ENCODE data around the gene CADM1.

CADM1 gene

GRCh38 chr11:115444542-115444941, 59.7 kb downstream of the CADM1 start:
- DNase-seq (ENCODE audit: low read depth in 2 of 2): no peak

DNA sequence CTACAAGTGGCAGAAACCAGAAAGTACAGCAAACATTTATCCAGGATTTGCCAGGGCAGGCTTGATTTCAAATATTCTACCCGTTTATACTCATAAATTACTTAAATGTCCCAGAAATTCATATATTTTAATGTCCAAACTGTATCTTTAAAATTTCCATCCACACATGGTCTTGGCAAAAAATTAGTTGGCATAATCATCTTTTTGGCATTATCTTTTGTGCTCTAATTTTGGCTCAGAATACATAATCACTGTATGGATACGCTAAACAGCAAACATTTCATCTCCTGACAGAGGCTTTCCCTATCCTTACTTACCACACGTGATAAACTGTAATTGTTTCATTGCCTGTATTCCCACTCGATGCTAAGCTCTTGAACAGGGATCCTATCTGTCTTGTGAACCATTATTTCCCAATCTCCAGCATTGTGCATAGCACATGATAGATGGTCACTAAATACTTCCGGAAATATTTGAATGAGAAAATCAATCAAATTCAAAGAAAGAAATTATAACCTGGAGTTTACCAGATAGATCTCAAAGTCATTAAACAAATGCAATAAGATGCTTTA, 64.2 kb downstream of the CADM1 start:
- DNase-seq (ENCODE audit: low read depth in 2 of 2): no peak

GRCh38 chr11:115439385-115439784, 64.8 kb downstream of the CADM1 start:
- no peak for DNase-seq (ENCODE audit: low read depth in 2 of 2)

DNA sequence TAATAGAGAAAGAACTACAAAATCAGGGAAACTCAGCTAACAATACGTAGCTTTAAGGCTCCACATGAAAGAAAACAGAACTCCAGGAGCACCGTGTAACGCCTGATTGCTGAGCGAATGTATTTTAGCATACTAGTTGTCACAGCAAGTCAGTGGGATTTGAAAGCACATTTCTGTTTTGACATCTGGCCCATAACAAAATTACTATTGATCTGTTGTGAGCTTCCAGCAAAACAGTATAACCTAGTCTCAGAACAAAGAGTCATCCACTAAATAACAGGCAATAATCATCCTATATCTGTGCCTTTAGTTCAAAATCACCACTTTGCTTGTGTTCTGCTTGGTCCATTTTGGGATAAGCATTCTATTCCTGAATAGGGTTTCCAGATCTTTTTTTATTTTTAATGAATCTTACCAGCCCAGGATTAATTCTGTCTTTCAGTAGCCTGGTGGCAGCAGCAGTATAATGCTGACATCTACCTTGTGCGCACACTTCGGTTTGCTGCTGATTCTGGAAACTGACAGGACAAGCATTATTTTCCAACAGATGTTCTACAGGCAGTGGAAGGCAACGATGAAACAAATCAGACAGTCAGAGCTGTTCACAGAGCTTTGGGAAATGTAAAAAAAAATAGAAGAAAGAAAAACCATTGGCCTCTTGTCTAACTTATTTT, 66.2 kb downstream of the CADM1 start:
- no peak for DNase-seq (ENCODE audit: low read depth in 2 of 2)

DNA sequence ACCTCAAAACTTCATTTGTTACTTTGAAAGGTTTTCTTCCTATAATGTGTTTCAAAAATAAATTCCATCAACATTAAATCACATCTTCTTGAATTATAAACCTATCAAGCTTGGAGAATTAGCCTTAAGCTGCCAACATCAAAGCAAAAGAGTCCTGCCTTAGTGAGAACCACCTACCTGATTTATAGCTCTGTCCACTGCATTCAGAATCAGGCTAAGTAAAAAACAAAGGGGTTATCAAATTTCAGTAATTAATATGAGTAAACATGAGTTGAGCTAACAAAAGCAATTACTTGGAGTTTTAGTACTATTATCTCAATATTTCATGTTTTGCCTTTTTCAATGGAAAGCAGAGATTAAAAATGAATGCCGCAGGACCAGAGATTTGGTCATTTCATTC, 73.9 kb downstream of the CADM1 start:
- no peak for DNase-seq (ENCODE audit: low read depth in 2 of 2)

DNA sequence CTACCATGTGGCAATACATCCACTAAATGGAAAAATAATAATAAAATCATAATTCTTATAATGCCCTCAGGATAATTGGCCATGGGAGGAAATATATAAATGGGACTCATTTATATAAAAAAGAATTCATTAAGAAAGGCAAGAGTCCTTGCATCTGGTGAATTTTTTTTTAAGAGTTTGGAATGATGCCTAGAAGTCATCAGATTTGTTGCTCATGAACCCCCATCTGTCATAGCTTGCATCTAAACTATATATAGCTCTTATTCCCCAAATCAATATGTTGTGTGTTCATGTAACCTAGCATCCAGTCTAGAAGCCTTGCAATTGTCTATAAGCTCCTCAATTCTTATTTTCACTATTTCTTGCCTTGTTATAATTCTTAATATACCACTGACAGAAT, 75.9 kb downstream of the CADM1 start:
- no peak for DNase-seq (ENCODE audit: low read depth in 2 of 2)

GRCh38 chr11:115425816-115426215, 78.4 kb downstream of the CADM1 start:
- no peak for DNase-seq (ENCODE audit: low read depth in 2 of 2)

DNA sequence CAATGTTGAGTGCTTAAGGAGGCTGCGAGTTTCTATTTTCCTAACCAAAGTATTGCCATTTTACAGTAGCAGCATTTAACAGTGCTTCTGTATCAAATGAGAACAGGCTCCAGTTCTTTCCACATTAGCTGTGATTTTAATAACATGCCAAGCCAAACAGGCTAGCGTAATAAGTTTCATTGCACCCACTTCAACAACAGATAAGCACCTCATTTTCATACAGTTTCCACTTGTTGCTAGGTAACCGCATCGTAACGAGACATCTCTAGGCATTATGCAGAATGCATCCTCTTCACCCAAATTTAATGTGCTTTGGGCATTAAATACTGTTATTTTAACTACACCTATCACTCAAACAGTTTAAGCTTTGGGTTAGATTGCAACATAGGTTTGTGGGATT, 79.0 kb downstream of the CADM1 start:
- no peak for DNase-seq (ENCODE audit: low read depth in 2 of 2)

DNA sequence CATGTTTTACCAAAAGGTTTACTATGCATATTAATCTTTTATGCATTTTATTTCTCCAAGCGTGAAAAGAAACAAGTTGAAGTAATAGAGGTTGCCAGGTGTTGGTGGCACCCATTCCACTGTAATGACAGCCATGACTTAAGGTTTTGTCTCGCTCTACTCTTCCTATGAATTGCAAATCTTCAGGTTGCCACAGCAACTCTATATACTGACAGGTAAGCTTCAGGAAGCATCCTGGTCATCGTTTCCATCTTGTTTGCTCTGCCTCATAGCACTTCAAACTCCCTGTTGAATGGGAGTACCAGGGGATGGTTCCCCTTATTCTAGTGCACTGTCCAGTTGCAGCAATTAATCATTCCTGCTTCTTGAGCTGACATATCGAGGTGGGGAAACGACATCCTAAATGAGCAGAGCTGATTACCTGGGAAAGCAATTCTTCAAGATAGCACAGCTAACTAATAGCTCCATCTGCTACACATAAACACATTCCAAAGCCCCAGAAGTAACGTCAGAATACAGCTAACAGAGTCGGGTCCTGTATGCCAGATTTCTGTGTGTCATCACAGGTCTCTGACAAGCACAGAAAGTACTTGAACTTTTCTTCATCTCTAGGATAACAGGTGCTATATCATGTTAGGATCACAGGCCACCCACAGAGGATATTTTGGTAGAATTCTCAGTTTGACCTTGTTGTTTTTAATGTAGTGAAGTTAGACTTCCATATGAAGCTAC, 80.3 kb downstream of the CADM1 start:
- DNase-seq (ENCODE audit: low read depth in 2 of 2): no peak

GRCh38 chr11:115421992-115422689, 82.1 kb downstream of the CADM1 start:
- DNase-seq (ENCODE audit: low read depth in 2 of 2): no peak

GRCh38 chr11:115421352-115421991, 82.7 kb downstream of the CADM1 start:
- no peak for DNase-seq (ENCODE audit: low read depth in 2 of 2)

- DNase-seq (ENCODE audit: low read depth in 2 of 2): no peak
These were observed 83.7 kb downstream of the CADM1 start for GRCh38 chr11:115420505-115420904.

- no peak for DNase-seq (ENCODE audit: low read depth in 2 of 2)
These were observed 85.6 kb downstream of the CADM1 start for GRCh38 chr11:115418626-115419025.

DNA sequence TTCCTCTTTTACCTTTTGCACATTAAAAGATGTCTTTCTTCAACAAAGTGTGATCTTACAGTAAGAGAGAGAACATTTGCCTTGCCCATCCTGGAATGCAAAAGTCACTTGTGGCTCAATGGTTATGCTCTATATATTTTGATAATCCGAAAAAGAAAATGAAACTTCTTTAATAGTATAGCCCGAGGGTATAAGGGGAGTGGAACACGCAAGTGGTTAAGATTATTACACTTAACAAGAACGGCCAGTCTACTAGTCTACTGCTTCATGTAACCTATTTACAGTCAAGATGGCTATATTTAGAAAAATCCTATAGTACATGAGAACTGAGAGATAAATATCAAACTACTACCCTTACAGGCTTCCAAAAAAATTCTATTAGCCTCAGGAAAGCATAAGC, 86.1 kb downstream of the CADM1 start:
- DNase-seq (ENCODE audit: low read depth in 2 of 2): no peak

GRCh38 chr11:115411120-115411519, 93.1 kb downstream of the CADM1 start:
- DNase-seq (ENCODE audit: low read depth in 2 of 2): no peak

DNA sequence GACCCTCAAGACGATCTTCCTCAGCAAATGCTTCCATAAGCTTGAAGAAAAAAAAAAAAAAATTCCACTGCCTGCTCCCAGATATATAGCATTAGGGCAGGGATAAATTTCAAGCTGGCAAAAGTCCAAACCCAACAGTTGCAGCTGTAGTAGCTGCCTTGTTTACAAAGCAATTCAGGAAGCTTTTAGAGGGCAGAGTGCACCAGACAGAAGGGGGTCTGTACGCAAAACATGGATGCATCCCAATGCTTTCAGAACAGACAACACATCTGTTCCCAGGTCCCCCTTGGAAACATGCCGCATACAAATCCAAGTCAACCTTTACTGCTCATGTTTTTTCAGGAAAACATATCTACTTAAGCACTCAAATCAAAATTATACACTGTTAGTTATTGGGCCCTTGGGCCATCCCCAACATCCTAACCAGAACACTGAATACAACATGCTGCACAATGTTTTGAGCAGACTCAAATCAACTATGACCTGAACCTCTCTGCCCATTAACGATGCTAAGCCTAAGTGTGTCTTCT, 94.5 kb downstream of the CADM1 start:
- no peak for DNase-seq (ENCODE audit: low read depth in 2 of 2)

GRCh38 chr11:115409116-115409670, 95.0 kb downstream of the CADM1 start:
- no peak for DNase-seq (ENCODE audit: low read depth in 2 of 2)

DNA sequence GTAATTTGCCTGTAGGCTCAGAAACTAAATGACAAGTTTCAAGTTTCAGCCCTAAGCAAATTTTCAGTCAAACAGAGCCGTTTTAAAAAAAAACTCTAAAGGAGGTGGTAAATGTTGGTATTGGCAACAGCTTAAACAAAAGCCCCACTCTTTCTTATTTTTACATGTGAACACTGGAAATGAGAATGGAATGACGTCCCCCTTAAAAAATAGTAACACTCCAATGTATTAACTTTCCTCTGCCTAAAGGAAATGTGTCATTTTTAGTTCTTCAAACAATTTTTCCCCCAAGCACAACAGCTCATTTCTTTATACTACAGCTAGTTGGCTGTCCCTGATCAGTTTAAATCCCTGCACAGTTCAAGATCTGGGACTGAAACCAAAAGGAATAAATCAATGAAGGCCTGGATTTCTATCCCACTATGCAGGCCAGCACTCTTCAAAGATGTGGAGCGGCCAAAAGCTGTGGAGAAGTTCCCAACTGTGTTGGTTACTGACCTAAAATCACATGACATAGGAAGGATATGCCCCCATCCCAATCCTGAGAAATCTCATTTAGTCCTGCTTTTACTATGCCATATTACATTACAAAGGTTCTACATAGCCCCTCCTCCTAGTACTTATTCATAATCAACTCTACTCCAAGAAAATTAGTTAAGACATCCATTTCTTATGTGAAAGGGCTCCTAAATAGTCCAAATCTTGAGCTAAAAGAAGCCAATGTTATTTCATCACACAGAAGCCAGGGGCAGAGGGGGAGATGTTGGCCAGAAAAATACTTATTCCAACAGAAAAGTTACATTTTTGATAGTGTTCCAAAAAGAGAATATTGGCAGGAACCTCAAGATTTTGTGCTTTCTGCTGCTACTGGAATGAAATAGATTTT, 95.9 kb downstream of the CADM1 start:
- DNase-seq (ENCODE audit: low read depth in 2 of 2): no peak

GRCh38 chr11:115407496-115407895, 96.7 kb downstream of the CADM1 start:
- no peak for DNase-seq (ENCODE audit: low read depth in 2 of 2)

DNA sequence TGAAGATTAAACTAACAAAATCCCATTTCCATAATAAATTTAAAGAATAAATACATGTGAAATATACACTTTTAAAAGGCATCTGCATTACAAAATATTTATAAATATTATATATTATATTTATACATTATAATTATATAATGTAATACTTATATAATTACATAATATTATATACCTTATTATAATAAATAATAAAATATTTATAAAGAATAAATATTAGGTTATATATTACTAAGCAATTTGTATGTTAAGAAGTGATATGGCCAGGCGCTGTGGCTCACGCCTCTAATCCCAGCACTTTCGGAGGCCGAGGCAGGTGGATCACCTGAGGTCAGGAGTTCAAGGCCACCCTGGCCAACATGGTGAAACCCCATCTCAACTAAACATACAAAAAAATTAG, 97.8 kb downstream of the CADM1 start:
- DNase-seq (ENCODE audit: low read depth in 2 of 2): no peak

All from stimulated activated CD4-positive, alpha-beta T cell treated with anti-CD3 and anti-CD28 coated beads, Interleukin-4, amount 100 ng/mL, for 48 hours (primary cell).